Sigmoid colon (tissue), 3 donors: ENCODE measurements around the gene HARS1.

Source experiments
- CTCF ChIP-seq, 4 experiments: fragments of 450-650 bp in 3 of 4; fragments of 200-600 bp in 1 of 4; IDR thresholded peaks; one replicate each; pipeline ENCODE4 v1.5.1; 2016 to 2019; ENCODE audit warnings: antibody characterized with exemption in 4 of 4, mild to moderate bottlenecking in 3 of 4, moderate library complexity in 2 of 4
- POLR2A ChIP-seq, 2 donors: fragments of 450-650 bp; IDR thresholded peaks; one replicate each; pipeline ENCODE4 v1.6.1; 2016; ENCODE audit warnings: antibody characterized with exemption in 2 of 2, mild to moderate bottlenecking in 2 of 2, moderate library complexity in 2 of 2

- TF ChIP-seq POLR2A (IDR thresholded peaks at IDR 0.05) (peak; percentile 21 to 59), CTCF (IDR thresholded peaks at IDR 0.05) (peak; percentile 32 to 63 (median 59))
Measured at GRCh38 chr5:140639148-140639981, 51.8 kb downstream of the HARS1 start, which contains the start of gene TMCO6.
